HCT116 (cell line): ENCODE results near the gene MRPL18.

ENCODE experiments used
- CBX3 ChIP-seq: IDR thresholded peaks from 2 replicates; pipeline ENCODE4 v1.6.1; 2012; ENCODE audit warnings: low read depth
- CEBPB ChIP-seq: IDR thresholded peaks from 2 replicates; pipeline ENCODE4 v1.6.1; 2012; ENCODE audit warnings: low read depth
- ELF1 ChIP-seq: IDR thresholded peaks from 2 replicates; pipeline ENCODE4 v1.6.1; 2012; ENCODE audit warnings: low read depth, borderline replicate concordance
- EZH2 ChIP-seq: fragments of 200-600 bp; sonication (generic); IDR thresholded peaks from 2 replicates; pipeline ENCODE4 v1.6.1; 2017; ENCODE audit warnings: antibody characterized with exemption, mixed run types
- POLR2A ChIP-seq: IDR thresholded peaks from 2 replicates; pipeline ENCODE4 v1.7.0; 2011; ENCODE audit warnings: borderline replicate concordance; ENCODE audit not compliant: insufficient read depth, insufficient read length; ENCODE audit errors: extremely low read depth
- SP1 ChIP-seq: IDR thresholded peaks from 2 replicates; pipeline ENCODE4 v1.6.1; 2012; ENCODE audit warnings: low read depth
- YY1 ChIP-seq: IDR thresholded peaks from 2 replicates; pipeline ENCODE4 v1.6.1; 2011; ENCODE audit warnings: low read length, low read depth, moderate library complexity, mild to moderate bottlenecking; ENCODE audit not compliant: insufficient replicate concordance; ENCODE audit errors: extremely low read depth
- ZFX ChIP-seq: fragments of 450-650 bp; IDR thresholded peaks from 2 replicates; pipeline ENCODE4 v1.6.1; 2017
- ZNF274 ChIP-seq: fragments of 200-500 bp; sonication (Bioruptor generic); IDR thresholded peaks from 2 replicates; pipeline ENCODE4 v1.6.1; 2014; ENCODE audit warnings: mild to moderate bottlenecking, low read depth, low read length, inconsistent platforms
- TF ChIP-seq, protein P1 (sequence below), 3 experiments: fragments of 200-600 bp in 1 of 3; sonication (generic) in 1 of 3; IDR thresholded peaks in 2 of 3; conservative IDR thresholded peaks in 1 of 3; 2 replicates each; pipeline ENCODE4 v1.5.1; 2012 to 2017; ENCODE audit warnings: low read depth in 2 of 3, low read length in 2 of 3, antibody characterized with exemption in 1 of 3, borderline replicate concordance in 1 of 3, control low read depth in 1 of 3, mild to moderate bottlenecking in 1 of 3, mixed read lengths in 1 of 3, mixed run types in 1 of 3, moderate library complexity in 1 of 3; ENCODE audit not compliant: insufficient read depth in 1 of 3

DNA sequence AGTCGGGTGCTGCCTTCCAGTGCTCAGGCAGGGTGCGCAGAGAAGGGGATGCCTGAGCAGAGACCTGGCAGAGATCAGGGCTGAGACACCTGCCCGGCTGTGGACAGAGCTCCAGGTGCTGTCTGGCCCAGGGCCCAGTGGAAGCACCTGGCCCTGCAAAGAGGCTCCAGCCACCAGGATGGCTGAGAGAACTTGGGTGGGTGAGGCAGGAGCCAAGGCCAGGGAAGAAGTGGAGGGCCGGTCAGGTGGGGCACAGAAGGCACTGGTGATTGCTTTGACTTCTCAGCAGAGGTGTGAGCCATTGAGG lies 41.1 kb downstream of the MRPL18 start:
- no peak for TF ChIP-seq SP1
- TF ChIP-seq, protein P1, sequence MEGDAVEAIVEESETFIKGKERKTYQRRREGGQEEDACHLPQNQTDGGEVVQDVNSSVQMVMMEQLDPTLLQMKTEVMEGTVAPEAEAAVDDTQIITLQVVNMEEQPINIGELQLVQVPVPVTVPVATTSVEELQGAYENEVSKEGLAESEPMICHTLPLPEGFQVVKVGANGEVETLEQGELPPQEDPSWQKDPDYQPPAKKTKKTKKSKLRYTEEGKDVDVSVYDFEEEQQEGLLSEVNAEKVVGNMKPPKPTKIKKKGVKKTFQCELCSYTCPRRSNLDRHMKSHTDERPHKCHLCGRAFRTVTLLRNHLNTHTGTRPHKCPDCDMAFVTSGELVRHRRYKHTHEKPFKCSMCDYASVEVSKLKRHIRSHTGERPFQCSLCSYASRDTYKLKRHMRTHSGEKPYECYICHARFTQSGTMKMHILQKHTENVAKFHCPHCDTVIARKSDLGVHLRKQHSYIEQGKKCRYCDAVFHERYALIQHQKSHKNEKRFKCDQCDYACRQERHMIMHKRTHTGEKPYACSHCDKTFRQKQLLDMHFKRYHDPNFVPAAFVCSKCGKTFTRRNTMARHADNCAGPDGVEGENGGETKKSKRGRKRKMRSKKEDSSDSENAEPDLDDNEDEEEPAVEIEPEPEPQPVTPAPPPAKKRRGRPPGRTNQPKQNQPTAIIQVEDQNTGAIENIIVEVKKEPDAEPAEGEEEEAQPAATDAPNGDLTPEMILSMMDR (IDR thresholded peaks at IDR 0.05 in 2 of 3, conservative IDR thresholded peaks at IDR 0.05 in 1 of 3; ENCODE audit: borderline replicate concordance in 1 of 3, insufficient read depth in 1 of 3, low read depth in 2 of 3, low read length in 2 of 3) = no peak
- no peak for TF ChIP-seq EZH2
- TF ChIP-seq YY1 = no peak
- TF ChIP-seq POLR2A = no peak
- no peak for TF ChIP-seq ZNF274
- no peak for TF ChIP-seq CEBPB
- no peak for TF ChIP-seq ZFX
- TF ChIP-seq ELF1 = no peak
- TF ChIP-seq CBX3 = no peak
